Activated CD8-positive, alpha-beta memory T cell treated with anti-CD3 and anti-CD28 coated beads, Interleukin-2, amount 10 ng/mL, durations not matched to agents 7 days and 5 days (primary cell): ENCODE results near the gene PIGU. TPM values are rescaled to one million over a fixed set of nuclear protein-coding genes. Genes with fewer than 3 reads are reported as not detected.

ENCODE experiments used
- ATAC-seq: fragments of 150-1000 bp; cut with Tn5 transposase; one replicate; pipeline ENCODE4 v1.10.0; 2021; ENCODE audit warnings: moderate library complexity
- CTCF ChIA-PET: fragments of 350-600 bp; sonication (Branson Sonifier 250); formaldehyde crosslinking; loops from one replicate; lab custom pipeline; 2021; ENCODE audit warnings: antibody characterized with exemption; lab: Charles Lee
- DNase-seq: peaks from one replicate; pipeline ENCODE4 v3.0.0-alpha.2; 2020
- H3K27ac Mint-ChIP-seq: one replicate; pipeline ENCODE4 v1.8.0; 2021; ENCODE audit warnings: mild to moderate bottlenecking, mixed read lengths
- H3K27me3 Mint-ChIP-seq: one replicate; pipeline ENCODE4 v1.8.0; 2021; ENCODE audit warnings: mixed read lengths
- H3K36me3 Mint-ChIP-seq: one replicate; pipeline ENCODE4 v1.8.0; 2021; ENCODE audit warnings: mild to moderate bottlenecking, mixed read lengths
- H3K4me1 Mint-ChIP-seq: one replicate; pipeline ENCODE4 v1.8.0; 2021; ENCODE audit warnings: mixed read lengths
- H3K4me3 Mint-ChIP-seq: one replicate; pipeline ENCODE4 v1.8.0; 2021; ENCODE audit warnings: mild to moderate bottlenecking, moderate library complexity, mixed read lengths
- H3K9me3 Mint-ChIP-seq: one replicate; pipeline ENCODE4 v1.8.0; 2022; ENCODE audit warnings: low read depth, mixed read lengths
- total RNA-seq, 2 experiments: library from RNA; stranded (reverse); gene quantifications; one replicate each; pipeline ENCODE4 v1.2.3, GENCODE V29; 2021

PIGU gene
- total RNA-seq, 2 experiments from 2014 or later = 20.5 to 20.7 TPM

DNA sequence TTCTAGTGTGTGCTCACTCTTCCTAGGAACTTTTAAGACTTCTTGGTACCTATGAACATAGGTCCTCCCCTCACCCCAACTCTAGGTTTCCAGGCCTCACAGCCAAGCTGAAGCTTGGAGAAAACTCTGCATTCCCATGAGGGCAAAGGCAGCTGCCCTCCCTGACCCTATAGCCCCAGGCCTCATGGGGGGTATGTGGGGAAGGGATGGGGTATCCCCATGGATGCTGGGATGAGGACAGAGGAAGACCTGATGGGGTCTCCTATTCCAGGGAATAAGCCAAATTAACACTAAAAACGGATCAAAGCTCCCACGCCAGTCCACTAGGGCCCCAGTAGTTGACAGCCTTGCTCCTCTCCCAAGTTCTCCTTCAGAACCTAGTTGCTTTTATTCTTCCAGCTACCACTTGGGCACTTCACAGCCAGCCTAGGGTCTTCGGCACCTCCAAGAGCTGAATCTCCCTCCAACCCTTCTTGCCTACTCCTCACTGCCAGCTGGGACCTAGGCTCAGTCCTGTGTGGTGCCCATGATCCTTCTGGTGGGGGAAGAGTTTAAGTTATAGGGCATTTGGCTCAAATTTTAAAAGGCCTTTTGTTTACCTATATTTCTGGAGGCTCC lies 35.0 kb upstream of the PIGU start:
- Mint-ChIP-seq H3K27me3 (peaks cover 7% of the 10 kb centered on the region), H3K27ac (no peak overlapping the region), H3K4me1 (peaks cover 17% of the 10 kb centered on the region), H3K9me3 (no peaks in the 10 kb centered on the region), H3K36me3 (peaks cover 8% of the 10 kb centered on the region), H3K4me3 (no peak overlapping the region)
- DNase-seq (no peak), ATAC-seq (no peak)
- CTCF ChIA-PET = interaction anchor here (1.1 to 1.6 kb wide), 2 partner anchors 58 to 399 kb away, joined by 3 to 4 read pairs; no protein-coding TSS in a partner anchor

DNA sequence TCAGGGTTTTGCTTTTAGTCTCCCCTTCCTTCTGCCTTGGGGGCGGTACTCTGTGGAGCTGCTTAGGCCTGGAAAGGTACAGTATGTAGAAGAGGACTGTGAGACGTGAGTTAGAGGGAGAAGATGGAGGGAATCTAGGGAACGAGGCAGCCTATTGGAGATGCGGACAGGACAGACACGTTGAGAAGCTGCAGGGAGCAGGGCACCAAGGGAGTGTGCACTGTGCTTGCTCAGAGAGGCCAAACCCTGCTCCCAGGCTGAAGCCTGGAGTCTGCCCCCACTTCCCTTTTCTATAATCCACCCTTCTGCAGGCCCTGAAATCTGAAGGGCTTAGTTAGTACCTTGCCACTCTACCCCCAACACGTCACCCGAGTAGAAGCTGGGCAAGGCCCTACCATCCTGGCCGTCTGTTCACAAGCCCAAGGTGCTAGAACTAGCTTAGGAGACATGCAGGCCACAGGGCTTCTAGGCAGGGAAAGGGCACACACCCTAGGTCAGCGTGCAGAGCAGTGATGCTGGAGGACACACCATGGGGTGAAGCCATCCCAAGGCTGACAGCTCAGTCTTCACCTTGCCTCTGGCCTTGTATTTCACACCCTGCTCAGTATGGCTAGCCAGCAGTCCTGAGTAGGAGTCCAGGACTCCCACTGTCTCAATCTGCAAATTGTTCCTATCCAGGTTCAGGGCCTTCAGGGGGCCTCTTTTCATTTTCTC lies 34.1 kb upstream of the PIGU start:
- DNase-seq (no peak), ATAC-seq (no peak)
- no peaks in the 10 kb centered on the region for H3K9me3 Mint-ChIP-seq
- CTCF ChIA-PET = interaction anchor here (0.7 to 1.6 kb wide), 4 partner anchors 59 to 1043 kb away, joined by 3 to 4 read pairs (median 3); no protein-coding TSS in a partner anchor
- peaks cover 8% of the 10 kb centered on the region for H3K36me3 Mint-ChIP-seq
- H3K27ac Mint-ChIP-seq = peak overlapping the region; percentile 30
- peak overlapping the region; percentile 69 for H3K4me3 Mint-ChIP-seq
- peaks cover 7% of the 10 kb centered on the region for H3K27me3 Mint-ChIP-seq
- peaks cover 22% of the 10 kb centered on the region for H3K4me1 Mint-ChIP-seq

GRCh38 chr20:34710568-34710839 lies 33.6 kb upstream of the PIGU start:
- CTCF ChIA-PET = interaction anchor here (0.7 to 1.6 kb wide), 3 partner anchors 59 to 1042 kb away, joined by 3 to 4 read pairs (median 3); no protein-coding TSS in a partner anchor
- peak overlapping the region; percentile 69 for H3K4me3 Mint-ChIP-seq
- DNase-seq (no peak), ATAC-seq (no peak)
- H3K4me1 Mint-ChIP-seq = peaks cover 22% of the 10 kb centered on the region
- no peaks in the 10 kb centered on the region for H3K9me3 Mint-ChIP-seq
- peaks cover 8% of the 10 kb centered on the region for H3K36me3 Mint-ChIP-seq
- H3K27ac Mint-ChIP-seq = no peak overlapping the region
- H3K27me3 Mint-ChIP-seq = peaks cover 7% of the 10 kb centered on the region

DNA sequence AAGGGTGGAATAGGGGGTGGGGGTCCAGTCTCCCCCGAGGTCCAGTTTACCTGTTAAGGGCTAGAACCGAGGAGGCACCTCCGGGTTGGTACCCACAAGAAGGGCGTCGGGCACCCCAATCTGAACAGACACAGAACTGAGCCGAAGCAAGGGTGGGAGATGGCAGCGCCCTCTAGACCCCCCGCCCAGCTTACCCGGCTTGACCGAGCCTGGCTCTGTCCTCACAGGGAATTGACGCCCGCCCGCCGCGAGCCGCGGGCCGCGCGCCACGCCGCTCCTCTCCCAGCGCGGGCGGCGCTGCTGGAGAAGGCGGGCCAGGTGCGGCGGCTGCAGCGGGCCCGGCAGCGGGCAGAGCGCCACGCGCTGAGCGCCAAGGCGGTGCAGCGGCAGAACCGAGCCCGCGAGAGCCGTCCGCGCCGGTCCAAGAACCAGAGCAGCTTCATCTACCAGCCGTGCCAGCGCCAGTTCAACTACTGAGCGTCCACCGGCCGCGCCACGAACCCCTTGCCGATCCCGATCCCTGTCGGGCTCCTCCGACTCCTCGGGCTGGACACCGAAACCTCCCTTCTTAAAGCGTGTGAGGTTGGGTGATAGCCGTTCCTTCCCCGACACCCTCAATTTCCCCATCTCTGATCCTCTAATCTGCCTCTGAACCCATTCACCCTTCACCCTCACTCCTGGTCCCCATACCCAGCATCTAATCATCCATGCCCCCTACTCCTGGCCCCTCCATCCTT lies 33.1 kb upstream of the PIGU start:
- Mint-ChIP-seq H3K4me3 (peak overlapping the region; percentile 75), H3K9me3 (no peaks in the 10 kb centered on the region), H3K27ac (peak overlapping the region; percentile 78), H3K27me3 (peaks cover 7% of the 10 kb centered on the region), H3K4me1 (peaks cover 24% of the 10 kb centered on the region), H3K36me3 (peaks cover 8% of the 10 kb centered on the region)
- ATAC-seq (peak; percentile 27), DNase-seq (no peak)
- CTCF ChIA-PET = interaction anchor here (0.7 to 3.2 kb wide), 5 partner anchors 10 to 1042 kb away, joined by 3 to 13 read pairs (median 5); partner anchors contain the start of gene DYNLRB1

DNA sequence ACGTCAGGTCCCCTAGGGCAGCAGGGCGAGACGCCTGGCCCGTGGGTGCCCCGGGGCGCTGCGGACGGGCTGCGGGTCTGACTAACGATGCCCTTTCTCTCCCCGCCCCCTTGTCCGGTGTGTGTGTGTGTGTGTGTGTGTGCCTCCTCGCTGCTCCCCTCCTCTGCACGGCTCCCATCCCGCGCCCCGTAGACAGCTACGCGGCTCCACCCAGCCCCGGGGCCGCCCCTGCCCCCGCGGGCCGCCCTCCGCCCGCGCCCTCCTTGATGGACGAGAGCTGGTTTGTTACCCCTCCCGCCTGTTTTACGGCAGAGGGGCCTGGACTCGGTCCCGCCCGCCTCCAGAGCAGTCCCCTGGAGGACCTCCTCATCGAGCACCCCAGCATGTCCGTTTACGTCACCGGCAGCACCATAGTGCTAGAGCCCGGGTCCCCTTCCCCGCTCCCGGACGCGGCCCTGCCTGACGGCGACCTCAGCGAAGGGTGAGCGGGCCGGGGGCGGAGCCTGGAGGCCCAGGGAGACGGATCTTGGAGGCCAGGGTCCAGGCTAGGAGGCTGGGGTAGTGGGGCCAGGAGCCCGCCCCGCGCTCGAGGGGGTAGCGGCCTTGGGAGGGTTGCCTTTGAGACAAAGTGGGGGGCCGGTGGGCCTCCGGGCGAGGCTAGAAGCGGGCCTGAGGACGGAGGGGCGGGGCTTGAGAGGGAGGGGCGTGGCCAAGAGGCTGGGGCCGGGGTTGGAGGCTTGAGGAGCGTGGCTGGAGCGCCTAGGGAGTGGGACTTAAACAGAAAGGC lies 32.3 kb upstream of the PIGU start:
- peaks cover 7% of the 10 kb centered on the region for H3K27me3 Mint-ChIP-seq
- ATAC-seq = peak; percentile 70
- peak overlapping the region; percentile 75 for H3K4me3 Mint-ChIP-seq
- peak overlapping the region; percentile 78 for H3K27ac Mint-ChIP-seq
- peaks cover 27% of the 10 kb centered on the region for H3K4me1 Mint-ChIP-seq
- CTCF ChIA-PET = interaction anchor here (0.7 to 4.9 kb wide), 8 partner anchors 10 to 397 kb away, joined by 3 to 43 read pairs (median 6); partner anchors contain the start of gene DYNLRB1
- H3K36me3 Mint-ChIP-seq = peaks cover 5% of the 10 kb centered on the region
- H3K9me3 Mint-ChIP-seq = no peaks in the 10 kb centered on the region
- peak; percentile 85 for DNase-seq

DNA sequence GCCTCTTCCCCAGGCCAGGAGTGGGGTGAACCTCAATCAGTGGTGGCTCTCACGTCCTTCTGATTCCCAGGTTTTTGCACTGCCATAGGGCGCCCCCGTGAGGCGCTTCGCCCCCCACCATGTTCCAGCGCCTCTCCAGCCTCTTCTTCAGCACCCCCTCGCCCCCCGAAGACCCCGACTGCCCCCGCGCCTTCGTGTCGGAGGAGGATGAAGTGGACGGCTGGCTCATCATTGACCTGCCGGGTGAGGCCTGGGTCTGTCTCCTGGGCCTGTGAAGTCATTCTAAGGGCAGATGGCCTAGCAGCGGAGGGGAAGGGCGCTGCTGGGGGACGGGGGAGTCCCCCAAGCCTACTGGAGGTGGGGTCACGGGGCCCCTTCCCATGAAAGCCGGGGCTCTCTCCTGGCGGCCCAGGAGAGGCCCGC lies 31.7 kb upstream of the PIGU start:
- Mint-ChIP-seq H3K36me3 (peaks cover 5% of the 10 kb centered on the region), H3K4me1 (peaks cover 25% of the 10 kb centered on the region), H3K27me3 (peaks cover 7% of the 10 kb centered on the region), H3K4me3 (peak overlapping the region; percentile 75), H3K9me3 (no peaks in the 10 kb centered on the region), H3K27ac (peak overlapping the region; percentile 61)
- peak; percentile 72 for DNase-seq
- ATAC-seq = peak; percentile 7
- CTCF ChIA-PET = interaction anchor here (1.0 to 4.9 kb wide), 6 partner anchors 11 to 396 kb away, joined by 5 to 43 read pairs (median 10); partner anchors contain the start of genes DYNLRB1 and MAP1LC3A

GRCh38 chr20:34706912-34707784 lies 30.3 kb upstream of the PIGU start:
- Mint-ChIP-seq H3K27ac (no peak overlapping the region), H3K4me3 (no peak overlapping the region), H3K4me1 (peaks cover 30% of the 10 kb centered on the region)

GRCh38 chr20:34706302-34706875 lies 29.5 kb upstream of the PIGU start:
- no peak for ATAC-seq
- no peak for DNase-seq
- CTCF ChIA-PET = interaction anchor here (2.1 to 4.9 kb wide), 3 partner anchors 63 to 394 kb away, joined by 7 to 43 read pairs (median 42); no protein-coding TSS in a partner anchor
- no peaks in the 10 kb centered on the region for H3K36me3 Mint-ChIP-seq
- H3K27ac Mint-ChIP-seq = no peak overlapping the region
- peaks cover 25% of the 10 kb centered on the region for H3K27me3 Mint-ChIP-seq
- no peaks in the 10 kb centered on the region for H3K9me3 Mint-ChIP-seq
- peaks cover 30% of the 10 kb centered on the region for H3K4me1 Mint-ChIP-seq
- no peak overlapping the region for H3K4me3 Mint-ChIP-seq

More at GRCh38 chr20:34706912-34707784, 30.3 kb upstream of the PIGU start:
- Mint-ChIP-seq H3K27me3 (peaks cover 19% of the 10 kb centered on the region), H3K9me3 (no peaks in the 10 kb centered on the region), H3K36me3 (no peaks in the 10 kb centered on the region)
- CTCF ChIA-PET = interaction anchor here (0.8 to 4.9 kb wide), 10 partner anchors 23 to 880 kb away, joined by 3 to 43 read pairs (median 4); partner anchors contain the start of genes DYNLRB1 and MAP1LC3A
- DNase-seq (no peak), ATAC-seq (no peak)

DNA sequence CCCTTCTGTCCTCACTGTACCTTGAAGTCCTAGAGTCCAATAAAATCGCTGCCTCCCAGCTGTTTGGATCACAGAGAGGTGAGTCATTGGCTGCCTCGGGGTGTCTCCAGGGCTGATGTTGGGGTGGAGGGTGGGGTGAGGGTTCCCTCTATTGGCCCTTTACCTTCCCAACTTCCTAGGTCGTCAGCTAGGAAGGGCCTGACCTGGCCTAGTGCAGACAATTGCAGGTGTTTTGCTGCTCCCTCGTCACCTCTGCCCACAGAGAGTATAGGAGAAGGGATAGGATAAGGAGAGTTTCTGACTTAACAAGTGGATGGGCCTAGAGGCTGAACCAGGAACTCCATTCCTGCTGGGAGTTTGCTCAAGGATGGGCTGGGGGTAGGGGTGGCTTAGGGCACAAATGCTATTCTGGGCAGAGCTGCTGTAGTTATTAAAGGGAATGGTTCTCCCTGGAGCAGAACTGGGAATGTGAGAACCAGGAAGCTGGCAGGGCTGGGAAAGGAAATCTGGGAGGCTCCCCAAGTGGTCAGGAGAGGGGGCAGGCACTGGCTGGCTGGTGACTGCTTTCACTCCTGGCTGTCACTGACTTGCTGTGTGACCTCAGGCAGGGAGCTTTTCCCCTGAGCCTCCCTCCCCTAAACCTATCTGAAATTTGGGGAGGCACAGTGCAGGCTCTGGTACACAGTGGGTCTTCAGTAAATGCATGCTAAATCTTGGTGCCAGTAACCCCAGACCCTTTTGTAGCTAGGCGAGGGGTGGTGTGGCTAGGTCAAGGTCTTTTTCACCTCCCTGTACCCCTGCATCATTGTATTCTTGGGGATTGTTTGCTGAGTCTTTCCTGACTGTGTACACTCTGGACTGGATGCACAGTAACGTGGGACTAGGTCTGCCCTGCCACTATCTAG lies 28.8 kb upstream of the PIGU start:
- Mint-ChIP-seq H3K9me3 (no peaks in the 10 kb centered on the region), H3K4me1 (peaks cover 28% of the 10 kb centered on the region), H3K27ac (peak overlapping the region; percentile 5), H3K36me3 (no peaks in the 10 kb centered on the region), H3K4me3 (peak overlapping the region; percentile 83), H3K27me3 (peaks cover 24% of the 10 kb centered on the region)
- ATAC-seq = no peak
- CTCF ChIA-PET = interaction anchor here (1.1 to 4.9 kb wide), 4 partner anchors 64 to 393 kb away, joined by 3 to 43 read pairs (median 24); no protein-coding TSS in a partner anchor
- DNase-seq = no peak

DNA sequence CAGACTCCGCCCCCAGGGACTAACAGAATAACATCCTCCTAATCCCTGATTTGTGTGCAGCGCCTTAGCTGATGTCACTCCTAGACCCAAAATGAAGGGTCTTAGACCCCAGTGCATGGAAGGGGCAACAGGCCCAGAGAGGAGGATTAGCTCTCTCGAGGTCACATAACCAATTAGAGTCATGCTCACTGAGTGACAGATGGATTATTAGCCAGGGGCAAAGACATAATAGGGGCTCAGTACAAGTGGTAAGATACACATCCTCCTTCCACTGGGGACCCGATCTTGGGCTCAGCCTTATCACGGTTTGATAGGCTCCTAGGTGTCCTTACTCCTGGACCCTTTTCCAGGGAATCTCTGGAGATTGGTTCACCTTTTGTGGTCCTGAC lies 28.1 kb upstream of the PIGU start:
- Mint-ChIP-seq H3K4me1 (peaks cover 22% of the 10 kb centered on the region), H3K9me3 (no peaks in the 10 kb centered on the region), H3K4me3 (peak overlapping the region; percentile 83), H3K36me3 (no peaks in the 10 kb centered on the region), H3K27ac (peak overlapping the region; percentile 79), H3K27me3 (peaks cover 19% of the 10 kb centered on the region)
- DNase-seq = no peak
- CTCF ChIA-PET = interaction anchor here (1.1 to 4.9 kb wide), 5 partner anchors 24 to 393 kb away, joined by 3 to 43 read pairs (median 7); no protein-coding TSS in a partner anchor
- ATAC-seq = no peak
